ENCODE data around the gene GNL1. TPM values are rescaled to one million over a fixed set of nuclear protein-coding genes. Genes with fewer than 3 reads are reported as not detected.

The GNL1 gene
- total RNA-seq, 1 donor from 2014 or later, result 109 TPM

GRCh38 chr6:30578051-30578450, 21.8 kb upstream of the GNL1 start:
- peaks cover 22% of the 10 kb centered on the region for H3K4me1 Mint-ChIP-seq (ENCODE audit: unreplicated experiment)
- peaks cover 53% of the 10 kb centered on the region for H3K36me3 Mint-ChIP-seq (ENCODE audit: low read depth, unreplicated experiment)
- peak overlapping the region; percentile 74 for H3K4me3 Mint-ChIP-seq (ENCODE audit: unreplicated experiment)
- peaks cover 10% of the 10 kb centered on the region for H3K27me3 Mint-ChIP-seq (ENCODE audit: unreplicated experiment)
- no peaks in the 10 kb centered on the region for H3K9me3 Mint-ChIP-seq (ENCODE audit: unreplicated experiment)
- TF ChIP-seq CTCF (IDR thresholded peaks at IDR 0.05; ENCODE audit: unreplicated experiment), result no peak
- DNase-seq (ENCODE audit: low spot score), result no peak
- peak overlapping the region; percentile 45 for H3K27ac Mint-ChIP-seq (ENCODE audit: unreplicated experiment)

- peaks cover 24% of the 10 kb centered on the region for H3K27me3 Mint-ChIP-seq (ENCODE audit: unreplicated experiment)
- no peak for DNase-seq (ENCODE audit: low spot score)
These were observed 16.8 kb upstream of the GNL1 start for GRCh38 chr6:30573113-30573512.

GRCh38 chr6:30572148-30572547, 15.9 kb upstream of the GNL1 start:
- peak overlapping the region; percentile 99 for H3K27ac Mint-ChIP-seq (ENCODE audit: unreplicated experiment)
- no peak for DNase-seq (ENCODE audit: low spot score)

More at GRCh38 chr6:30573113-30573512, 16.8 kb upstream of the GNL1 start:
- no peak for TF ChIP-seq CTCF (IDR thresholded peaks at IDR 0.05; ENCODE audit: unreplicated experiment)
- no peaks in the 10 kb centered on the region for H3K9me3 Mint-ChIP-seq (ENCODE audit: unreplicated experiment)
- H3K4me1 Mint-ChIP-seq (ENCODE audit: unreplicated experiment), result peaks cover 52% of the 10 kb centered on the region
- H3K27ac Mint-ChIP-seq (ENCODE audit: unreplicated experiment), result peak overlapping the region; percentile 33
- H3K4me3 Mint-ChIP-seq (ENCODE audit: unreplicated experiment), result peak overlapping the region; percentile 52
- peaks cover 19% of the 10 kb centered on the region for H3K36me3 Mint-ChIP-seq (ENCODE audit: low read depth, unreplicated experiment)

GRCh38 chr6:30571762-30572082, 15.4 kb upstream of the GNL1 start:
- TF ChIP-seq CTCF (IDR thresholded peaks at IDR 0.05; ENCODE audit: unreplicated experiment), result no peak
- Mint-ChIP-seq H3K4me1 (ENCODE audit: unreplicated experiment) (peaks cover 43% of the 10 kb centered on the region), H3K36me3 (ENCODE audit: low read depth, unreplicated experiment) (peaks cover 9% of the 10 kb centered on the region), H3K9me3 (ENCODE audit: unreplicated experiment) (no peaks in the 10 kb centered on the region), H3K27ac (ENCODE audit: unreplicated experiment) (peak overlapping the region; percentile 99), H3K27me3 (ENCODE audit: unreplicated experiment) (peaks cover 20% of the 10 kb centered on the region), H3K4me3 (ENCODE audit: unreplicated experiment) (peak overlapping the region; percentile 95)
- DNase-seq (ENCODE audit: low spot score), result no peak

More at GRCh38 chr6:30572148-30572547, 15.9 kb upstream of the GNL1 start:
- H3K9me3 Mint-ChIP-seq (ENCODE audit: unreplicated experiment), result no peaks in the 10 kb centered on the region
- peaks cover 43% of the 10 kb centered on the region for H3K4me1 Mint-ChIP-seq (ENCODE audit: unreplicated experiment)
- no peak for TF ChIP-seq CTCF (IDR thresholded peaks at IDR 0.05; ENCODE audit: unreplicated experiment)
- peak overlapping the region; percentile 95 for H3K4me3 Mint-ChIP-seq (ENCODE audit: unreplicated experiment)
- peaks cover 22% of the 10 kb centered on the region for H3K27me3 Mint-ChIP-seq (ENCODE audit: unreplicated experiment)
- peaks cover 10% of the 10 kb centered on the region for H3K36me3 Mint-ChIP-seq (ENCODE audit: low read depth, unreplicated experiment)

GRCh38 chr6:30571075-30571761, 14.9 kb upstream of the GNL1 start, which contains the start of gene ABCF1:
TSS of gene ABCF1 (plus strand) at chr6:30571442. CDS start at chr6:30571488, 46 bp downstream.
- peaks cover 18% of the 10 kb centered on the region for H3K27me3 Mint-ChIP-seq (ENCODE audit: unreplicated experiment)
- peaks cover 43% of the 10 kb centered on the region for H3K4me1 Mint-ChIP-seq (ENCODE audit: unreplicated experiment)
- no peak for TF ChIP-seq CTCF (IDR thresholded peaks at IDR 0.05; ENCODE audit: unreplicated experiment)
- peak within 1 kb of the TSS; percentile 95 for H3K4me3 Mint-ChIP-seq (ENCODE audit: unreplicated experiment)
- peaks cover 4% of the 10 kb centered on the region for H3K36me3 Mint-ChIP-seq (ENCODE audit: low read depth, unreplicated experiment)
- H3K27ac Mint-ChIP-seq (ENCODE audit: unreplicated experiment), result peak within 1 kb of the TSS; percentile 99
- peak; percentile 100 for DNase-seq (ENCODE audit: low spot score)
- H3K9me3 Mint-ChIP-seq (ENCODE audit: unreplicated experiment), result no peaks in the 10 kb centered on the region
